GM19193 (cell line): Measurements from ENCODE around the gene FYN.

Experiments used
- POLR2A ChIP-seq: IDR thresholded peaks from 4 replicates; pipeline ENCODE4 v1.6.1; 2011; ENCODE audit not compliant: insufficient read depth, insufficient read length; ENCODE audit errors: extremely low read depth

The FYN gene

DNA sequence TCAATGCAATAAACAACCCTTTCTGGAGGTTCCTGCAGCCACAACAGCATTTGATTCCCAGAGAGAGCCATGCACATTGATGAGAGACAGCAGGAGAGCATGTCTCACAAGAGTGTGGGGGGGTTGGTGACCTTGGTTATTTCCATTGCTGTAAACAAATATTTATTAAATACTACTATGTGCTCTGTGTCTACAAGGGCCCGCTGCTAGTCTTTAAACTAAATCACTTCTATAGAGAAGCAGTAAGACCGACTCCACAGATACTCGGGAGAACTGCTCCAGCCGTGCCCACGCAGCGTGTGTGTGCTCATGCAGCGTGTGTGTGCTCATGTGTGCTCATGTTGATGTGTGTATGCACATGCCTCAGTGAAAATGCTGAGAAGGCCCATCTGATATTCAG is 184.9 kb downstream of the FYN start:
- no peak for TF ChIP-seq POLR2A

DNA sequence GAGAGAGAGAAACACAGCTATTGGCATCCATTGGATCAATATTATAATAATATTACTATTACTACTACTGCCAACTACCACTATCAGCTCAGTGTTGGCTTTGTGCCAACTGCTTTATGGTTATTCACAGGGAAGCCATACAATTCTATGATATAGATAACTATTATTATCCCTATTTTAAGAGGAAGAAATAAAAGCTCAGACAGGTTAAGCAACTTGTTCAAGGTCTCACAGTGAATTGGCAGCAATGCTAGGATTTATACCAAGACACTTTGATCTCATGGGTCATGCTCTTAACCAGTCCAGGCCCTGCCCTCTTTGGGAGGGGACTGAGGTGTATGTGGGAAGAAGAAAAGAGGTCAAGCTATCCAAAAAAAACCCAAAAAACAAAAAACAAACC is 185.6 kb downstream of the FYN start:
- no peak for TF ChIP-seq POLR2A

GRCh38 chr6:111686932-111687266 is 186.4 kb downstream of the FYN start:
- no peak for TF ChIP-seq POLR2A

DNA sequence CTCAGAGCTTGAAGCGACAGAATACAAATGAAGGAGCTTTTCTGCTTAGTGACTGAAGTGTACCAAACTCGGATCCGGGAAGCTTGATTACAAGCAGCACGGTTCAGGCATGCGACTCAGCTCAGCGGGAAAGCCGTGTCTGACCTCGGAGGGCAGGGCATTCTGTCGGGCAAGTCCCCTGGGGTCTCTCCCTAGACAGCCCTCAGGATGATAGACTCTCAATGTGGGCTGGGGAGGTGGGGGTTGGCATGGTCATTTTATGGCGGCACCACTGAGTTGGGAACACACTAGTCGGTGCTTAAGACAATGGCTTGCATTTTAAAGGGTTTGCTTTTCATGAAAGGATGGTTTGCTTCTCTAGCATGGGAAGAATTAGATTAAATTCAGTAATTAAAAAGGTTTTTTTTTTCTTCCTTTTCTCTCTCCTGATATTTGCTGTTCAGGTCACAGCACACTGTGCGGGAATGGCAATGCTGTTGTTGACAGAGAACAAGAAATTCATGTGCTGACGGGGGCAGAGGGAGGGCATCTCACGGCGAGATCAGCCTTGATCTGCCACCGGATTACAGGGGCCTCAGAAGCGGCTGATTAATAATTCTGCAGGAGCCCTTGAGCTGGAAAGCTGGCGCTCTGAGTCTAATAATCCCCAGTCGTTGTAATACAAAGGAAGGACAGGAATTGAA is 186.9 kb downstream of the FYN start:
- TF ChIP-seq POLR2A: no peak

DNA sequence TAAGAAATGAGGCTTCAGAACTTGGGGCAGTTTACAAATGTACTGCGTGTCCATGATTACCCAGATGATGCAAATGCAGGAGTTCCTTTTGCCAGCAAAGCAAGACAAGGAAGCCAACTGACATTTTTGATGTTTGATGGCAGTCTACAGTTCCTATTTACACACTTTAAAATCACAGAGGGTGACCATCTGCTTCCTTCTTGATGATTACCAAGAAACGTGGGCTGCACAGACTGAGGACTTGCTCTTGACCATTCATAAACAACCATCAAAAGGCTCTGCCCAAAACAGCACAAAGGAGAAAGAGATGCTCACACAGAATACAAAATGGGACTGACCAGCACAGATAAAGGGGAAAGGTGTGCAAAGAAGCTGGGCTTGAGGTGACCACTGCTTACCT is 187.7 kb downstream of the FYN start:
- no peak for TF ChIP-seq POLR2A

DNA sequence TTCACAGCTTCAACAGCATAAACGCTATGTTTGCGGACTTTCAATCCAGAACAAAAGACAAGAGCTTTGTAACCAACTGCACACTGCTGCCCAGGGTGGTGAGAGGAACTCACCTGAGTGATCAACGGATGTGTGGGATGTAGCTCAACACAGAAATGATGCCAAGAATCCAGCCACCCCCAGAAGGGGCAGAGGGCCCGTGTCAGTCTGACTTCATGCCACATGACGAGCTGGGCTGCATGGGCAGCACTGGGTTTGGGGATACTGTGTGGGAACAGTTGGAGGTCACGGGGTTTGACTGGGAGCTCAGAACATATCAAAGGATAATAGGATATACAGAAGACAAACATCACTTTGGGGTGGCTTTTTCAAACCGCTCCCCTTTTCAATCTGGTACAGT is 188.2 kb downstream of the FYN start:
- TF ChIP-seq POLR2A: no peak

DNA sequence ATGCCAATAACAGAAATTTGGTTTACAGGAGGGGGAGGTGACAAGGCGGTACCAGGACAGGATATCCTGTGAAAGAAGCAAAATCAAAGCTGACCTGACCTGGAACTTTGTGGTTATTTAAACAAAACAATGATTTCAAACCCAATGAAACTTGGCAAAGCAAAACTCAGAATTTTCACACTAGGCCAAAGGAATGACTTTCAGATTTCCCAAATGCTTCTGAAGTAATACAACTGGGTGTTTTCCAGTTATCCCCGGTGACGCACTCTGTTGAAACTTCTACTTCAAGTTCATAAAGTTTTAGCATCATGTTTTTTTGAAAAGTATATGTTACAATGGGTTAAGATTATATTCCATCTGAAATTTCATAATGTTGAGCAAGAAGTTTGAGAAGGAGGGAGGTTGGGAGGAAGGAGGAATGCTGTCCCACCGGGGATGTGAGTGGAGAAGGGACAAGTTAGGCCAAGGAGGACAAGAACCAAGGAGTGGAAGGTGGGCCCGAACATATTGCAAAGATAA is 189.4 kb downstream of the FYN start:
- no peak for TF ChIP-seq POLR2A

DNA sequence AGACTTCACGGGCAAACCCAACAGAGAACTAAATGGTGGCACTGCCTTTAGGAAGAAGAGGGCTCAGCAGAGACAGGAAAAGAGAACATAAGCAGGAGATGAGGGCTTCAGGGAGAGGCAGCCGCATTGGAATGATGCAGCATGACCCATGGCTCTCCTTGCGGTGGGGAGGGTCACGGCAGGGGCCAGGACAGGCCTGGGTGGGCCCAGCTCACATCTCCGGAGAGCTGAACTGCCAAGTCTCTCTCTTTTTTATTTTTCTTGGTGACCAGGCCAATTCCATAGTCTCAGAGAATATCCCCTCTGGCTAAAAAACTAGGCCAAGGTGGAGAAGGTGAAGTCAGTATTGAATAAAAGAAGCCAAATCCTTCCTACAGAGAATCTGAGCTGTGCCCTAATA is 190.1 kb downstream of the FYN start:
- TF ChIP-seq POLR2A: no peak

DNA sequence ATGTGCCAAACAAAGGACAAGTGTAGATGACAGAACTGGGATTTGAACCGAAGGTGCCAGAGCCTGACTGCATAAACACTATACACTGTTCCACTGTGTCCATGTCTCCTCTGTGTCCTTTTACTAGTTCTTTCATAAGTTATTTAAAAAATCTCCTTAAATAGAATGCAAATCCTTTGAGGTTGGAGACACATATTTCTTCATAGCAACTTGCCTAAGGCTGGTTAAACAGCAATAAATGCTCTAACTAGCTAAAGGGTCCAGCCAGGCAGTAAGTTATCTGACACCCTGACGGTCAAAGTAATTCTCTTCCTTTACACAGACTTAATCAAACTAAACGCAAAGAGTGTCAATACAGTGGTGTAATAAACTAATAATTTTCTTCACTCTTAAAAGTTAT is 191.4 kb downstream of the FYN start:
- no peak for TF ChIP-seq POLR2A

- no peak for TF ChIP-seq POLR2A
These were observed 193.1 kb downstream of the FYN start for GRCh38 chr6:111680015-111680712.

- TF ChIP-seq POLR2A: no peak
These were observed 194.0 kb downstream of the FYN start for GRCh38 chr6:111679126-111679858.

DNA sequence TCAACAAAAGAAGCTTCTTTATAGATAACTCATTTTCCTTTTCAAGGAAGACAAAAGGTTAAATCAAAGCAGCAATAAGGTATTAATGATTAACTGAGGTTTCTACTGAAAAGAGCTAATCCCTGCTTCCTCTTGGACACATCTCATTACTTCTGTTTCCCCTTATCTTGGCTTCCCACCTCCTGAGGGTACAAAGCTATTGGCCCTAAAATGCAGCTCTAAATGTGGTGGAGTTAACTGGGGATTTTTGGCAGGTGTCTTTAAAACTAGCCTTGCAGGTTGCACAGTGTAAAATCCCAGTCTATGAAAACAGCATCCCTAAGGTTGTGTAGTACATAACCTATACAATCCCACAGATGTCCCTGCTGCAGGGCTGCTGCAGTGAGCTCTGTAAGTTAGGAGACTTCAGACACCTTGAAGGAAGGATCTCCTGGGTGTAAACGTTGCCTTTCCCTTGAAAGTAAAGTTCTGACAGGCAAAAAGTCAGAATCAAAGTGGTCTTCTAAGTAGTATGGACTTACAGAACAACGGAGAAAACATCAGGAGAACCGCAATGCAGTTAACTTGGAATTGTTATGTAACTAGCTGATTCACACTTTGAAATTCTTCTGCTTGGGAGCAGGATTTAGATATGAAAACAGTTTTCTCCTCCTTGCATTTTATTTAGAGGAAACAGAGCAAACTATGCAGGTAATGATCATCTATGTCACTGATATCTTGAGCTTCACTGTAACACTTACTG is 195.8 kb downstream of the FYN start:
- no peak for TF ChIP-seq POLR2A

GRCh38 chr6:111676383-111676782 is 196.9 kb downstream of the FYN start:
- no peak for TF ChIP-seq POLR2A

- no peak for TF ChIP-seq POLR2A
These were observed 198.4 kb downstream of the FYN start for GRCh38 chr6:111674883-111675282.

GRCh38 chr6:111674413-111674812 is 198.8 kb downstream of the FYN start:
- no peak for TF ChIP-seq POLR2A
